Esophagus squamous epithelium (tissue), 5 donors: ENCODE results near the gene TXNDC9. TPM values are rescaled to one million over a fixed set of nuclear protein-coding genes. Genes with fewer than 3 reads are reported as not detected.
"Not testable (repeated sequence)": the region's sequence is repeated elsewhere in the genome, so short reads cannot be mapped to it uniquely, and the experiment has no call there.

ENCODE experiments used
- DNase-seq: peaks from one replicate; lab custom pipeline; 2025; lab: John Stamatoyannopoulos, UW
- H3K27ac ChIP-seq, 4 donors: fragments of 200-600 bp; sonication (generic); one replicate each; pipeline ENCODE4 v1.5.1; 2016 to 2019; ENCODE audit warnings: mild to moderate bottlenecking in 1 of 4
- H3K27me3 ChIP-seq, 4 donors: fragments of 200-600 bp; sonication (generic); 1 replicate in 3 of 4; 2 replicates in 1 of 4; pipeline versions ENCODE4 v1.5.1 to v1.6.0; 2017 to 2021; ENCODE audit warnings: antibody characterized with exemption in 1 of 4
- H3K36me3 ChIP-seq, 3 donors: fragments of 200-600 bp; sonication (generic); one replicate each; pipeline ENCODE4 v1.5.1; 2016 to 2019
- H3K4me1 ChIP-seq, 3 donors: fragments of 200-600 bp; sonication (generic); one replicate each; pipeline ENCODE4 v1.5.1; 2017 to 2019
- H3K4me3 ChIP-seq, 4 donors: fragments of 200-600 bp; sonication (generic); 1 replicate in 3 of 4; 2 replicates in 1 of 4; pipeline ENCODE4 v1.5.1; 2016 to 2019; ENCODE audit warnings: mild to moderate bottlenecking in 2 of 4, moderate library complexity in 1 of 4
- H3K9me3 ChIP-seq, 3 donors: fragments of 200-600 bp; sonication (generic); one replicate each; pipeline ENCODE4 v1.5.1; 2016 to 2019
- POLR2A ChIP-seq, 4 donors: fragments of 450-650 bp; IDR thresholded peaks; one replicate each; pipeline ENCODE4 v1.6.1; 2017; ENCODE audit warnings: antibody characterized with exemption in 4 of 4, mild to moderate bottlenecking in 4 of 4, moderate library complexity in 3 of 4
- WGBS, 2 donors: methylation state at CpG; one replicate each; pipeline ENCODE4 v1.1.5; 2018; 5-methylcytosine and 5-hydroxymethylcytosine counted together
- intact Hi-C: fragments of 100-400 bp; cut with DNase I; formaldehyde crosslinking; loops from one replicate; pipeline ENCODE4 v1.15.0; 2022
- total RNA-seq, 4 donors: library from RNA; depleted of rRNA; stranded (reverse); fragments of >200 nt; gene quantifications; one replicate each; pipeline ENCODE4 v1.1.0, GENCODE V29; 2016
- TF ChIP-seq, protein P1 (sequence below), 6 experiments: fragments of 450-650 bp in 4 of 6; fragments of 200-600 bp in 2 of 6; sonication (generic) in 2 of 6; IDR thresholded peaks; one replicate each; pipeline ENCODE4 v1.5.1; 2016 to 2019; ENCODE audit warnings: antibody characterized with exemption in 6 of 6, mild to moderate bottlenecking in 4 of 6, moderate library complexity in 4 of 6
- donor health status: DM: yes; HTN: yes; CAD: no.

TXNDC9 gene
- total RNA-seq, 4 donors from 2014 or later, result 32.8 to 56.2 (median 47.5) TPM

DNA sequence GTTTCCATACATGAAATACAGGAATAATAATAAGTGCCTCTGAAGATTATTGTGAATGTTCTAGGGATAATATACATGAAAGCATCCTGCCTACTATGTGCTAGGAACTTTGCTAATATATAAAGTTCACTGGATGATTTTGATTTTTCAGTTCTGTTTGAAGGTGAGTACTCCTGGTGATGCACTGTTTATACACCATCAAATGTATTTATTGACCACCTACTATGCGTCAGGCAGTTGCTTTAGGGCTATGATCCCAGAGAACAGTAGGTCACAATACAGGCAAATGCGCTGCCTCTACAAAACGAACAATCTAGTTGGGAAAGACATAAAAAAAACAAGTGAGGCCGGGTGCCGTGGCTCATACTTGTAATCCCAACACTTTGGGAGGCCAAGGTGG lies 10.7 kb downstream of the TXNDC9 start:
- Histone ChIP-seq H3K4me3 (no peak overlapping the region), H3K36me3 (peaks cover 13 to 99% (median 35%) of the 10 kb centered on the region in 3 donors), H3K27me3 (no peaks in the 10 kb centered on the region), H3K9me3 (no peaks in the 10 kb centered on the region), H3K27ac (no peak overlapping the region), H3K4me1 (peaks cover 0 to 5% (median 0%) of the 10 kb centered on the region in 3 donors)
- TF ChIP-seq, protein P1, sequence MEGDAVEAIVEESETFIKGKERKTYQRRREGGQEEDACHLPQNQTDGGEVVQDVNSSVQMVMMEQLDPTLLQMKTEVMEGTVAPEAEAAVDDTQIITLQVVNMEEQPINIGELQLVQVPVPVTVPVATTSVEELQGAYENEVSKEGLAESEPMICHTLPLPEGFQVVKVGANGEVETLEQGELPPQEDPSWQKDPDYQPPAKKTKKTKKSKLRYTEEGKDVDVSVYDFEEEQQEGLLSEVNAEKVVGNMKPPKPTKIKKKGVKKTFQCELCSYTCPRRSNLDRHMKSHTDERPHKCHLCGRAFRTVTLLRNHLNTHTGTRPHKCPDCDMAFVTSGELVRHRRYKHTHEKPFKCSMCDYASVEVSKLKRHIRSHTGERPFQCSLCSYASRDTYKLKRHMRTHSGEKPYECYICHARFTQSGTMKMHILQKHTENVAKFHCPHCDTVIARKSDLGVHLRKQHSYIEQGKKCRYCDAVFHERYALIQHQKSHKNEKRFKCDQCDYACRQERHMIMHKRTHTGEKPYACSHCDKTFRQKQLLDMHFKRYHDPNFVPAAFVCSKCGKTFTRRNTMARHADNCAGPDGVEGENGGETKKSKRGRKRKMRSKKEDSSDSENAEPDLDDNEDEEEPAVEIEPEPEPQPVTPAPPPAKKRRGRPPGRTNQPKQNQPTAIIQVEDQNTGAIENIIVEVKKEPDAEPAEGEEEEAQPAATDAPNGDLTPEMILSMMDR (IDR thresholded peaks at IDR 0.05), result no peak
- no peak for TF ChIP-seq POLR2A (IDR thresholded peaks at IDR 0.05)
- WGBS, 2 donors, result 81 to 88% methylated on average over 4 of the region's 5 CpGs
- DNase-seq, result no peak
- intact Hi-C loops, result no loop called here

DNA sequence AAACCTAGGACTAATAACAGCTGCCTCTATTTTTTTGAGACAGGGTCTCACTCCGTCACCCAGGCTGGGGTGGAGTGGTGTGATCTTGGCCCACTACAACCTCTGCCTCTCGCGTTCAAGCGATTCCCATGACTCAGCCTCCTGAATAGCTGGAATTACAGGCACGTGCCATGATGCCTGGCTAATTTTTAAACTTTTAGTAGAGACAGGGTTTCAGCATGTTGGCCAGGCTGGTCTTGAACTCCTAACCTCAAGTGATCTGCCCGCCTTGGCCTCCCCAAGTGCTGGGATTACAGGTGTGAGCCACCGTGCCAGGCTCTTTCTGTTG lies 18.3 kb downstream of the TXNDC9 start:
- WGBS, 2 donors, result 95 to 98% methylated on average over 7 of the region's 7 CpGs
- H3K9me3 ChIP-seq, DNase-seq, intact Hi-C loops, H3K4me1 ChIP-seq, H3K27me3 ChIP-seq, H3K27ac ChIP-seq, H3K4me3 ChIP-seq: not testable (repeated sequence)
- H3K36me3 ChIP-seq, result peaks cover 0 to 64% (median 22%) of the 10 kb centered on the region in 3 donors

DNA sequence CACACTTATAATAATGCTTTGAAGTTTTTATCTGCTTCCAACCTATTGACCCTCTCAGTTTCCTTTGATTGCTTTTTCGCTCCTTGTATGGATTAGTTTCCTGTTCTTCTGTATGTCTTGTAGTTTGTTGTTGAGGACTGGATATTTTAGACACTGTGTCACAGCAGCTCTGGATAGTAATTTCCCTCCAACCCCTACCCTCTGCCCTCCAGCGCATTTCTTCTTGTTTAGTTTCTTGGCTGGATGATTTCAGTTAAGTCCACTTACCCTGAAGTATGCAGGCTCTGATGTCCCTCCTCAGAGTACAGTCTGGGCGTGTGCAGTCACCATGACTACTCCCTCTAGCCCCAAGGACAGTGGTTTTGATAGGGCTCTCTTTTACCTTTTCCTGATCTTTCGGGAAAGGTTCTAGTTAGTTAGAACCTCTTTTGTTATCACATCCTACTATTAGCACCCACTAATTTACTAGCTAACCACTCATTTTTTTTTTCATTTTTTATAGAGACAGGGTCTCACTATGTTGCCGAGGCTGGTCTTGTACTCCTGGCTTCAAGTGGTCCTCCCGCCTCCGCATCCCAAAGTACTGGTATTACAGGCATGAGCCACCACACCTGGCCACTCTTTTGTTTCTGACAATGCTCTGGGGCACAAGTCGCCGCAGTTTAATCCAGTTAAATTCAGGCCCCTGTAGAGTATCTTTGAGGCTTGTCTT lies 18.8 kb downstream of the TXNDC9 start:
- intact Hi-C loops, result no loop called here
- TF ChIP-seq, protein P1 (IDR thresholded peaks at IDR 0.05), result no peak
- TF ChIP-seq POLR2A (IDR thresholded peaks at IDR 0.05), result no peak
- WGBS, 2 donors, result 92 to 99% methylated on average over 8 to 9 of the region's 9 CpGs
- Histone ChIP-seq H3K27me3 (no peaks in the 10 kb centered on the region), H3K9me3 (no peaks in the 10 kb centered on the region), H3K27ac (no peak overlapping the region), H3K4me3 (no peak overlapping the region), H3K36me3 (peaks cover 0 to 59% (median 21%) of the 10 kb centered on the region in 3 donors), H3K4me1 (no peaks in the 10 kb centered on the region)
- no peak for DNase-seq

DNA sequence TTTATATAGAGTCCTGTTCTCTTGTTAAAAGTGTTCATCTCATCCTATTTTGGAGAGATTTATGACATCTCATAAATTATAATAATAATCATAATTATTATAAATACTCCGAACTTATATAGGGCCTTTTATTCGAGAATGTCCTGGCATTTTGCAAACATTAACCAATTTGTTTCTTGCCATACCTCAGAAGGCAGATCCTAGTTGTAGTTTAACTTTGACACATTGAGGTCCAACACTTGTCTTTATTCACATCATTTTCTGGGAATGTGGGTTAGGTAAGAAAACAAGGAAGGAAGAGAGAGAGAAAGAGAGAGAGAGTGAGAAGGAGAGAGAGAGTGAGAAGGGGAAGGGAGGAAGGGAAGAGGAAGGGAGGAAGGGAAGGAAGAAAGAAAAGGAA lies 35.0 kb downstream of the TXNDC9 start, which contains the start of gene LYG1:
LYG1 (minus strand) TSS at position 101 of the 400 bp plus-strand sequence. CDS start 5,527 bp downstream, outside the sequence.
- WGBS, 2 donors, result 85 to 93% methylated on average over 2 of the region's 2 CpGs
- H3K27me3 ChIP-seq, H3K4me1 ChIP-seq, DNase-seq, H3K4me3 ChIP-seq, H3K27ac ChIP-seq, intact Hi-C loops, H3K9me3 ChIP-seq: not testable (repeated sequence)
- H3K36me3 ChIP-seq, result peaks cover 0 to 24% (median 0%) of the 10 kb centered on the region in 3 donors

DNA sequence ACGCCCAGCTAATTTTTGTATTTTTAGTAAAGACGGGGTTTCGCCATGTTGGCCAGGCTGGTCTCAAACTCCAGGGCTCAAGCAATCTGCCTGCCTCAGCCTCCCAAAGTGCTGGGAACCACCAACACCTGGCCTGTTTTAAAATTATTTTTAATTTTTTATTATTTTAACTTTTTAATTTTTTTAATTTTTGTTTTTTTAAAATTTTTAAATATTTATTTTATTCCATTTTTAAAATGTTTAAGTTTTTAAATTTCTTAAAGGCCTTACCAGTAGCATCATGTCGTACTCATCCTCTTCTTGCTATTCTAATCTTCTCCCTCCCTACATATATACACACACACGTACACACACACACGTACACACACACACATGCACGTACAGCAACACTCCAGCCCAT lies 36.6 kb downstream of the TXNDC9 start:
- no peak for DNase-seq
- no peaks in the 10 kb centered on the region for H3K27me3 ChIP-seq
- no peaks in the 10 kb centered on the region for H3K4me1 ChIP-seq
- TF ChIP-seq, protein P1 (IDR thresholded peaks at IDR 0.05), result no peak
- no peak for TF ChIP-seq POLR2A (IDR thresholded peaks at IDR 0.05)
- peaks cover 0 to 22% (median 0%) of the 10 kb centered on the region in 3 donors for H3K36me3 ChIP-seq
- no peaks in the 10 kb centered on the region for H3K9me3 ChIP-seq
- 95% methylated on average over 7 of the region's 7 CpGs for WGBS, 2 donors
- H3K27ac ChIP-seq, result no peak overlapping the region
- no peak overlapping the region for H3K4me3 ChIP-seq
- intact Hi-C loops, result no loop called here

DNA sequence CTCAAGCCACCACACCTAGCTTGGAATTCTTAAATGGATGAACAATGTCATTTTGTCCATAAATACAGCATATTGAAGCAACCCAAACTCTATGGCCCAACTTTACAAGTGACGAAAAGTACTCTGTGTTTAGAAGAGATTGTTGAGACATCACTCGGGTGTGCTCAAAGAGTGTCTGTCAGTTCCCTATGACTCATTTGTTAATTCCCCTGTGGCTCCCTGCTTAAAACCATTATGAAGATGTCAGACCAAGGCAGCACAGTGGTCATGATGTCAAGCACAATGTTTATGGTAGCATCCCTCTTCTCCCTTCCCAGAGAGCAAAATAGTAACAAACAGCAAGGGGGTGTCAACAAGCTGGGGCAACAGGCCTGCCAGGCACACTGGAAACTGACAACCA lies 38.1 kb downstream of the TXNDC9 start:
- 53 to 86% methylated on average over 2 of the region's 2 CpGs for WGBS, 2 donors
- Histone ChIP-seq H3K9me3 (no peaks in the 10 kb centered on the region), H3K36me3 (peaks cover 0 to 8% (median 0%) of the 10 kb centered on the region in 3 donors), H3K27me3 (no peaks in the 10 kb centered on the region), H3K4me3 (no peak overlapping the region), H3K4me1 (no peaks in the 10 kb centered on the region), H3K27ac (no peak overlapping the region)
- no peak for TF ChIP-seq POLR2A (IDR thresholded peaks at IDR 0.05)
- TF ChIP-seq, protein P1 (IDR thresholded peaks at IDR 0.05), result no peak
- intact Hi-C loops, result no loop called here
- no peak for DNase-seq
